EH (cell line): ENCODE results near the gene GPALPP1.
A peak's percentile ranks its signal among the peaks of the same experiment; 100 is the strongest.
"Not testable (repeated sequence)": the region's sequence is repeated elsewhere in the genome, so short reads cannot be mapped to it uniquely, and the experiment has no call there.

Source experiments
- DNase-seq: peaks from one replicate; pipeline ENCODE4 v3.0.0-alpha.2; 2015; ENCODE audit warnings: low read depth

The GPALPP1 gene, protein sequence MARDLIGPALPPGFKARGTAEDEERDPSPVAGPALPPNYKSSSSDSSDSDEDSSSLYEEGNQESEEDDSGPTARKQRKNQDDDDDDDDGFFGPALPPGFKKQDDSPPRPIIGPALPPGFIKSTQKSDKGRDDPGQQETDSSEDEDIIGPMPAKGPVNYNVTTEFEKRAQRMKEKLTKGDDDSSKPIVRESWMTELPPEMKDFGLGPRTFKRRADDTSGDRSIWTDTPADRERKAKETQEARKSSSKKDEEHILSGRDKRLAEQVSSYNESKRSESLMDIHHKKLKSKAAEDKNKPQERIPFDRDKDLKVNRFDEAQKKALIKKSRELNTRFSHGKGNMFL

DNA sequence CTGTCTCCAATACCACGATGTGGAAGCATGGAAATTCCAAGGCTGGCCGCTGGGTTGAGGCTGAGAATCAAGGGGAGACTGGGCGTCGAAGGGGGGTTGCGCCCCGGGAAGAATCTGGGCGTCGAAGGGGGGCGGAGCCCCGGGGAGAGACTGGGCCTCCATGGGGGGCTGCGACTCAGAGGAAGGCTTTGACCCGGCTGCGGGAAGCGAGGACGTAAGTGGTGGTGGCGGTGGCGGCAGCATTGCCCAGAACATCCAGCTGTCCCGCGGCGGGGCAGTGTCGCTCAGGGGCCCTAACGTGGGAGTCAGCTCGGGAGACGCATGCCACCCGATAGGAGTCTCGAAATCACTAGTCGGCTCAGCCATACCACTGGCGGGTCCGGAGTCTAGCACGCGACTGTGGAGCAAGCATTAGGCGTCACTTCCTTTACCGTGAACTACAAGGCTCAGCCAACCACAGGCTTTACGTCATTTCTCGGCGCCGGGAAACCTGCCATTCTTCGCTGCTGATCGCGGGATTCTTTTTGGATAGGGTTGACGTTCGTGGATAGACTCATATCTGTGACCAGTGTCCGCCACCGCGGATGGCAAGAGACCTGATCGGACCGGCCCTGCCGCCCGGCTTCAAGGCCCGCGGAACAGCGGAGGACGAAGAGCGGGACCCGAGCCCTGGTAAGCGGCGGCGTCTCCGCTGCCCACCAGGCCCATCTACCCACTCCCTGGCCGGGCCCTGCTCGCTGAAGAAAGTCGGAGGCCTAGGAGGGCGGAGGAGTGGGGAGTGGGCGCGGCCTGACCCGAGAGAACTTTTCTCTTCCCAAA is at the start of gene GPALPP1, which contains the start of gene NUFIP1:
Gene GPALPP1 (plus strand): TSS at position 468 of the 819 bp plus-strand sequence. CDS start 117 bp downstream, at position 585.
Gene NUFIP1 (minus strand): TSS at position 401 of the 819 bp plus-strand sequence. CDS start 35 bp downstream, at position 366.
- DNase-seq, result peak; percentile 96

DNA sequence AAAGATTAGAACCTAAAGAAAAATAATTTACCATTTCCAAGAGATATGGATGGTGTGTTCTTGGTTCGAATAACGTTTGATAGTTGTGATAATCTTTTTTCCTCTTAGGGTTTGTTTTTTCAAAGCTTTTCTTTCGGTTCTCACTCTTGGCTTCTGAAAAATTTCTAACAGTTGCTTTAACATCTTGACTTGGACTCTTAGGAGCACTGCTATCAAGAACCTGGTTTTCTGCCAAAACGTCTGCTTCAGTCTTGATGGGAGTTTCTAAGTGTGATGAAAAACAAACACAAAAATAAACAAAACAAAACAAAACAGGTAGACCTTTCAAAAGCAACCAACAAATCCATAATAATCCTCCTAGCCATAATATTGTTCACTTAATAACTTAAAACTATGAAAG is 45.9 kb upstream of the GPALPP1 start:
- DNase-seq, result not testable (repeated sequence)

GRCh38 chr13:44951184-44951583 is 38.2 kb upstream of the GPALPP1 start:
- peak; percentile 55 for DNase-seq

GRCh38 chr13:44952671-44953070 is 36.7 kb upstream of the GPALPP1 start:
- DNase-seq, result no peak

GRCh38 chr13:44954224-44954623 is 35.1 kb upstream of the GPALPP1 start:
- no peak for DNase-seq

DNA sequence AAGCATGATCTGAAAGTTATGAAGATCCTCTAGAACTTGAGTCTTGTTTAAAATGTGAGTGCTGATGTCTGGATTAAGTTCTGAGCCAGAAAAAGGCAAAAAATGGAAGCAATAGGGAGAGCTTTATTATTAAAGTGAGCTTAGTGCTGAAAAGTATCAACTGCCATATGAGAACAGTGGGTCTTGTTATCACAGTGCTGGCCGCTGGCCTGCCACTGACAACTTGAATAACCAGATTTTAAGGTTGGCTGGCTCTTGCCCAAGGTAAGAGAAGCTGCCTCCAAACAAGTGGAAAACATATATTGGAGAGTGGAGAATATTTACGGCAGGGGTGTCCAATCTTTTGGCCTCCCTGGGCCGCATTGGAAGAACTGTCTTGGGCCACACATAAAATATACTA is 33.9 kb upstream of the GPALPP1 start:
- DNase-seq, result no peak

GRCh38 chr13:44961997-44962396 is 27.3 kb upstream of the GPALPP1 start:
- DNase-seq, result no peak

DNA sequence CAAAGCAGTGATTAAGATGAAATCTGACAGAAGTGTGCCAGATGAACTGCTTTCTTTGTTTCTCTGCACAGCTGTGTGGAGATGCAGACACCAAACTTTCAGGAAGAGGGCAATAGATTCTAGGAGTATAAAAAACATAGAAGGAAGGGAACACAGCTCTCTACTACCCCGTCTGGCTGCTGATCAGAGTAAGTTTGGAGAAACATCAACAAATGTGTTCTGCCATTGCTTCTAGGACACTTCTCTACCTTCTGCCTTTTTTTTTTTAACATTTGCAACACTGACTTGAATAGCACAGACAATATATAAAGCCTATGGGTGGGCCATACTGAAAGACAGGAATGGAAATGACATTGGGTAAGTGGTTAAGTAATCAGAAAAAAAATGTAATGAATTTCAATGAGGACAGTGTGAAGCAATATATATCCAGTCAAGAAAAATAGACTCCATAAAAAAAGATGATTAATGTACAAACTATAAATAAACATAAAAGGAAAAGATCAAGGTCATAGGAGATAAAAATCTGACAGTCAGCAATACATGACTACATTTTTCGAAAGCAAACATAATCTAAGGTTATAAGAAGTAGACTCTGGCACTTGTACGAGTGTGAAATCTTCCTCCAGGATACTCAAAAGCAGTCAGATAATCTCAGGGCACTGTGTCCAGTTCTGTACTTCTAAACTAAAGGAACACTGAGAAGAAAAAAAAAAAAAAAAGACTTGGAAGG is 21.5 kb upstream of the GPALPP1 start:
- peak; percentile 49 for DNase-seq

GRCh38 chr13:44968434-44968815 is 20.9 kb upstream of the GPALPP1 start:
- no peak for DNase-seq

DNA sequence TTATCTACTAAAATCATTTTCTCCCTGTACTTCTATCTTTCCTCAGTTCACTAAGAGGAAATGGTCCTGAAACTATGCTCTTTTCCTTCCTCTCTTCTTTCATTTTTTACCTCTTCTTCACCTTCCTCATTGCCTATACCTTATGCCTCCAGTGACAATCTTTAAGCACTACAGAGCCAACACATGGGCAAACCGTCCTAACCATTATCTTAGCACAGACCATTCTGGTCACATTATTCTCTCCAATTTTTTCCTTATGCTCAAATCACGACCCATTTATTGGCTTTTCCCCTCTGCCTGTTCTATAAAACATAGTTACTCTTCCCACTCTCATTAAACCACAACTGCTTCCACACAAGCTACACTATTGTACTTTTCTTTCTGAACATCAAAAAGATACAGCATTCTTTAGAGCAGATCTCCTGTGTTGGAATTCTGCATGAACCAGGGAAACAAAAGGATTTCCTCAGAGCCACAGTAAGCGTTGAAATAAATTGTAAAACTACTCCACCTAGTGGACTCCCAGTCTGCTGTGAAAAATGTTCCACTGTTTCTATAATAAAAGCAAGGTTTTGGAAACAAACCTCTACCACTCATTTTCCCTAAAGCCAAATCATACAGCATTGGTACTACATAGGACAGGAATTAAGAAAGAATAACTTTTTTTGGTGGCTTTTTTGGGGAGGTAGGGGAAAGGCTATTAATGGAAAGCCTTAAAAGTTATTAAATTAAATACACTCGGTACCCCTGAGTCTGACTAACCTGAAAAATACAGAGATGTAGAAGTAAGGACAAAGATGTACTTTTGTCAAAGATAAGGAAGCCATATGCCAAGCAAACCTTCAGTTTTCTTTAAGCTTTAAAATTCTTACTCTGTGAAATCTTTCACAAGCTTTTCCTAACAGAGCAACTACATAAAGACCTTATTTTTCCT is 19.5 kb upstream of the GPALPP1 start:
- peak; percentile 74 for DNase-seq

DNA sequence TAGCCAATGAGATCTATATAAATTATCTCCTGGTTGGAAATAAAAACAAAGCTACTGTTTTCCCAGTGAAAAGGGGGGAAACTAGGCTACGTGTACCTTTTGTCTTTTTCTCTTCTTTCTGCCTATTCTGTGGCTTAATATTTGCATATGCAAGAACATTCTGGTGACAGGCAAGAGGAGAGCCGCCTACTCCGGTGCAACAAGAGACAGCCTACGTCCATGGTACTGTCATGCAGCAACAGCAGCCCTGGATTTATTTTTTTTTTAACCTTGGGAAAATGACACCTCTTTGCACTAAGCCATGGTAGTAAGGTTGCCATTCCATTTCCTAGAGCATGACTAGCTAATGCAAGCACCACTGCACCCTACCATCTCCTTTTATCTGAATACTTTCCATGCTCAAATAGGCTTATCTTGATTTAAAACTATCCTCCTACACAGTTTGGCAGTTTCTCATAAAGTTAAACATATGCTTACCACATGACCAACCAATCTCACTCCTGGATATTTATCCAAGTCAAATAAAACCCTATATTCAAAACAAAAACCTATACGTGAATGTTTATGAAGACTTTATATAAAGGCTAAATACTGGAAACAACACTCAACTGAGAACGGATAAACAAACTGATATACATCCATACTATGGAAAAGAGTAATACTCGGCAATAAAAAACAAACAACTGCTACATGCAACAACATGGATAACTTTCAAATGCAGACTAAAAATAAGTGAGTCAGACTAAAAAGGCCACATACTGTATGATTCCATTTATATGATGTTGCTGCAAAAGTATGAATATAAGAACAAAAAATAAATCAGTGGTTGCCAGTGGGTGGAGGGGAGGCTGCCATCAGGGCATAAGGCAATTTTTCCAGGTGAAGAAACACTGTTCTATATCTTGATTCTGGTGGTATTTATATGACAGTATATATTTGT is 17.4 kb upstream of the GPALPP1 start:
- peak; percentile 34 for DNase-seq

DNA sequence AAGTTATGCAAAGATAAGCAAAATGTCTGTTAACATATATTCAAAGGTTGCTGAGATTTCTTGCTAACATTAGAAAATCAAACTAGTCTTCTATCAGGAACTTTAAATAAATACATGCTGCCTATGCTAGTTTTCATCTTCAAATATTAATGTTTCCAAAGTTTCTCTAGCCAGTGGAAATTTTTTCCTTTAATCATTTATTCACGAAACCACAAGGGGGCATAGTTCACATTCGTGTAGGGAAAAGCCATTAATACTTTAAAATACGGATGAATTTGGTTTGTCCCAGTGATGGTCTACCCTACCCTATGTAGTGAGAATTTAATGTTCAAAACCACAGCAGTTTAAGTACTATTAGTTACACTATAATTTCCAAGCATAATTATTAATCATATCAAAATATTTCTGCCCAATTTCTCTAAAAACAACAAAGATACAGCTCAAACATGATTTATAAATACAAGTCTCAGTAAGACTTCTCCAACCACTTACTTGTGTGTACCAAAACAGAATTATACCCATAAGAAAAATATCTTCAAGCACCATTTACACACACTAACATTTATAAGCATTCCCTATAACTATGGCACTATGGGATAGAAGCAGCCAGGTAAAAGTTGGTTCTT is 16.3 kb upstream of the GPALPP1 start:
- peak; percentile 44 for DNase-seq

GRCh38 chr13:44974056-44974793 is 15.1 kb upstream of the GPALPP1 start:
- peak; percentile 63 for DNase-seq

DNA sequence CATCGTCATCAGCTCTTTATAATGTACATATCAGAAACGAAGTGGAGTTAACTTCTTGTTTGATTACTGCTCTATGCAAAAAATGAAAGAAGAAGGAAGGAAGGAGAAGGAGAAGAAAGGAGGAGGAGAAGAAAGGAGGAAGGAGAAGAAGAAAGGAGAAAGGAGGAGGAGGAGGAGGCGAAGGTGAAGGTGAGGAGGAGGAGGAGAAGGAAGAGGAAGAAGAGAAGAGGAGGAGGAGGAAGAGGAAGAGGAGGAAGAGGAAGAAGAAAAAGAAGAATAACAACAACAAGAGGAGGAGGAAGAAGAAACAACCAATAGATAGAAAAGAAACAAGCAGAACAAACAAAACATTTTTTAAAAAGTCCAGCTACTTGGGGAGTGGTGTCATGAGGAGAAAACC is 13.1 kb upstream of the GPALPP1 start:
- no peak for DNase-seq

DNA sequence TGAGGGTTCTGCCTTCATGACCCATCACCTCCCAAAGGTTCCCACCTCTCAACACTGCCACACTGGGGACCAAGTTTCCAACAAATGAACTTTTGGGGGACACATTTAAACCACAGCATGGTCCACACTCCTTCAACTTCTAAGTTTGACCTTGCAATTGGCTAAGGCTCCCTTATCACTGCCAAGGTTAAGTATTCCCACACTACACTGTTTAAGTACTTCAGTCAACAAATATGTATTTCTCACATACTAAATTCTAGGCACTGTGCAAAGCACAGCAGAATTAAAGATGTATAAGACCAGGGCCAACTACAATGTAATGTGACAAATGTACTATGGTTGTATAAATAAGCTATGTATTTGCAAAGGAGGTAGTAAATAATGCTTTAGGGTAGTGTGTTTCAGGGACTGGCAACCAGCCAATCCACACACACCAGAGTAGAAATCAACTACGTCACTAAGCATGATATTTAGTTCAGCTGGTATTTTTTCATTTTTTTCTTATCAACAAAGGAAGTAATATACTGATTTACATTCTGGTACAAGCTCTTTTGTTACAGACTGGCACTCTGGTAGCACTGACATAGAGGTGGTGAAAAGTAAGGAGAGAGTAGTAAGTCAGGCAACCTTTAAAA is 12.3 kb upstream of the GPALPP1 start:
- no peak for DNase-seq

DNA sequence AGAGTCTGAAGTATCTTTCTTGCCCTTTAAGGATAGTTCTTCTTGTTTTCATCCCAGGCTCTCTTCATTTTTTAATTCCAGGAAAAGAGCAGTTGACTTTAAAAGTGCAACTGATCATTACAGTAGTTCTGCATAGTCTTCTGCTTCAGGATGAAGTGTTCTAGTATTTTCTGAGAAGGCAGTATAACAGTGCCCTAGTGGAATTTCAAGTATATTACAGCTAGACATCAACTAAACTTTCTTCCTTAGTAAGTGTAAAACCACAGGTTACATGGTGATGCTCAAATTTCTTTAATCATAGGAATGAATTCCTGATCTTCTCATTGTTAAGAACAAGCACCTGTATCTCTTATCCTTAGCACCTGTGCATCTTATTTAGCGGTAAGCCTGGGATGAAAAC is 11.0 kb upstream of the GPALPP1 start:
- no peak for DNase-seq

GRCh38 chr13:44989941-44990340 is 603 bp downstream of the GPALPP1 start:
- peak; percentile 6 for DNase-seq

DNA sequence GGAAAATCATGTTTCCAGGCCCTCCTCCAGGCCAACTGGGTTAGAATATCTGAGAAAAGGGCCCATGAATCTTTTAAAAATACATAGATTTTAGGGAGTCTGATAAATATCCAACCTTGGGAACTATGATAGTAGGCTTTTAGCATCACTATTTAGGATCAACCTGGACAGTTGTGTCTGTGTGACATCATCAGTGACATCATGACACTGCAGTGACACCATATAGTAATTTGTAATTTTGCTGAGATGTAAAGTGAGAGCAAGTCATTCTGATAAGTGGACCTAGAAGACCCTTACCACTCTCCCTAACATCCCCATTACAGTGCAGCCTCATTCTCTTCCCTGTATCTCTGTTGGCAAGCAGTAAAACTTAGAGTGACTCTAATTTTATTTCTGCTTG is 14.1 kb downstream of the GPALPP1 start:
- DNase-seq, result no peak

GRCh38 chr13:45004096-45004495 is 14.8 kb downstream of the GPALPP1 start:
- no peak for DNase-seq
